HG03045 (cell line): ENCODE data around the gene KLK6.

Experiments
- ATAC-seq: cut with Tn5 transposase; IDR thresholded peaks from one replicate; pipeline ENCODE4 v1.9.1; 2021; ENCODE audit warnings: mild to moderate bottlenecking, moderate library complexity; ENCODE audit not compliant: unreplicated experiment

KLK6 gene

DNA sequence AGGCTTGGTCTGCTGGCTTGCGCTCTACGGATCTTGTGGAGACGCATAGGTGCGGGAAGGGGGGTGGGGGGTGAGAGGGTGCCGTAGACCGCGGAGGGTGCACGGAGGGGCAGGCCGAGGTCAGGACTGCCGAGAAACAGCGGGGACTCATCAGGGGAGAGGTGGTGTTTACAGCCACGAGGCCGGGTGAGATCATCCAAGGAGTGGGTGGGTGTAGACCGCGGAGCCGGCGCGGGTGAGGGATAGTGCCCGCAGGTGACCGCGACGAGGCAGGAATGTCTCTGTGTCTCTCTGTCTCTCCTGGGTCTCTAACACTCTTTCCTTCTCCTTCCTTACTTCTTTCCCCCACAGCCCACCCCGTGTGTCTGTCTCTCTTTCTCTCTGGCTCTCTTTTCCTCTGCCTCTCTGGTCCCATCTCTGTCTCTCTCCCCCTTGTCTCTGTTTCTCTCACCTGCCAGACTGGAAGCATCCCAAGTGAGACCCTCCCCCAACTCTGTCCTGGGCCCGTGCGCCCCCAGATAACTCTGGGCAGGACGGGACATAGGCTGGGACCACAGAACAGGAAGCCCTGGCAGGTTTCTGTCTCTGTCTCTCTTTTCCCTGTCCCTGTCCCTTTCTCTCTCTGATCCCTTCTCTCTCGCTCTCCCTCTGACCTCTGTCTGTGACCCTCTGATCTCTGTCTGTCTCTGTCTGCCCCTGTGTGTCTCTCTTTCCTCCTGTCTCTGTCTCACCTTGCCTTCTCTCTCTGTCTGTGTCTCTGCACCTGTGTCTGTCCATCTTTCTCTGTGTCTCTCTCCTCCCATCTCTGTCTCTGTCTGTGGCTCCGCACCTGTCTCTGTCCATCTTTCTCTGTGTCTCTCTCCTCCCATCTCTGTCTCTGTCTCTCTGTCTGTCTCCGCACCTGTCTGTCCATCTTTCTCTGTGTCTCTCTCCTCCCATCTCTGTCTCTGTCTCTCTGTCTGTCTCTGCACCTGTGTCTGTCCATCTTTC lies 56.4 kb downstream of the KLK6 start:
- ATAC-seq: no peak

DNA sequence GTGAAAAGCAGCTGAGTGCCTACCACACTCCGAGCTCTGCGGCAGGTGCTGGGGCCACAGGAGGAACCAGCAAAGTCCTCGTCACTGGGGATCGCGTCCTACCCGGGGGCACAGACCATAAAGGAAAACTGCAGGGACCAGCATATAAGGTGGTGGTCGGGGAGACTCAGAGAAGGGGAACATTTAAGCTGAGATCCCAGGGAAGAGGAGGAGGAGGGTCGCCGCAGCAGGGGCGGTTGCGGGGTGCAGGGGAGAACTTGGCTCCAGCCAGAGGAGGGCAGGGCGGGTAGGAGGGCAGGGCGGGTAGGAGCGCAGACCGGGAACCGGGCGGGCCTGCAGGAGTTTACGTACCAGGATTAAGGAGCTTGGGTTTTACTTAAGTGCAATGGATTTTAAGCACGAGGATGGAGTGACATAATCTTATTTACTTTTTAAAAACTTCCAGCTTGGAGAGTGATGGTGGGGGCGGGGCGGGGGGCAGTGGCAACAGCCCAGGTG lies 57.2 kb downstream of the KLK6 start:
- ATAC-seq: no peak

DNA sequence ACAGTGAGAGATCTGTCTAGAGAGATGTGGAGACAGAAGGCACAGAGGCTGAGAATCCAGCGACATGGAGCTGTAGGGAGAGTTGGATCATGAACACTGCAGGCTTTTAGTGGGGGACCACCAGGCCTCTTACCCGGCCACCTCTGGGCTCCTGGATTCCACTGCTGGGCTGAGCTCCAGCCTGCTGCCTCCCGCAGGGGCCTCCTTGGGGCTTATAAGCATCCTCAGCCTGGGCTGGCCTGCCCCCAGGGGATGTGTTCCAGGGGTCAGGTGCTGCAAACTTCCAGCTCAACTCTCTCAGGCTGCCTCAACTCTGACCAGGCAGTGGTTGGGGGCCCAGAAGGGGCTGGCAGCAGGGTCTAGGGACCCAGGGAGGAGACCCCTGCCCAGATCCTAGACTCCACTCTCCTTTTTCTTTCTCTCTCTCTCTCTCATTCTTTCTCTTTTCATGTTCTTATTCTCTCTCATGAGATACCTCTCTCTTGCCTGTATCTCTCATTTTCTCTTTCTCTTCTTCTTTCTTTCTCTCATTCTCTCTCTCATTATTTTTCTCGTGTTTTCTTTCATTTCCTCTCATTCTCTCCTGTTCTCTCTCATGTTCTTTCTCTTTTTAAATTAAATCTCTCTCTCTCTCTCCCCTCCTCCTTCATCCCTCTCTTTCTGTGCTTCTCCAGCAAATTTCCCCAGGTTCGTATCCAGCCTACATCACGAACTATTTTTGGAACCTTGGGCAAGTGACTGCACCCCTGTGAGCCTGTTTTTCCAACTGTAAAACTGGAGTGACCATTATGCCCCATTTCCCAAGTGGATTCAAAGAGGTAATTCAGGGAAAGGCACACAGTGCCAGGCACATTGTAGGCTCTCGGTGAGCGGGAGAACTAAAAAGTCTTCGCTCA lies 57.9 kb downstream of the KLK6 start, which contains the start of gene KLK4:
KLK4 (minus strand) TSS at position 190 of the 896 bp plus-strand sequence. CDS start 657 bp downstream, outside the sequence.
- ATAC-seq: no peak

DNA sequence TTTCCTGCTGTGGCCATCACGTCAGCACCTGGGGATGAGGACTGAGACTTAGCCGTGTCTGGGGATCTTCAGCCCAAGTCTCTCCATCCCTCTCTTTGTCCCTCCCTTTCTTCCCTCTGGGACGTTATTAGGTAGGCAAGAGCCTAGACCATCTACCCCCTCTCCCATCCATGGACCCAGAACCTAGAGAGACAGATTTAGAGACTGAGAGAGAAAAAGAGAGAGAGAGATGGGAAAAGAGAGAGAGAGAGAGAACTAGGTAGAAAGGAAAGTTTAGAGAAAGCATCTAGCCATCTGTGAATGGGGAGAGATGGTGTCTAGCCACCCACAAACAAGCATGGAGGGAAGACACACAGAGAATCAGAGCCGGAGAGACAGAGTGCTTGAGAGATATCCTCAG lies 58.7 kb downstream of the KLK6 start:
- no peak for ATAC-seq

DNA sequence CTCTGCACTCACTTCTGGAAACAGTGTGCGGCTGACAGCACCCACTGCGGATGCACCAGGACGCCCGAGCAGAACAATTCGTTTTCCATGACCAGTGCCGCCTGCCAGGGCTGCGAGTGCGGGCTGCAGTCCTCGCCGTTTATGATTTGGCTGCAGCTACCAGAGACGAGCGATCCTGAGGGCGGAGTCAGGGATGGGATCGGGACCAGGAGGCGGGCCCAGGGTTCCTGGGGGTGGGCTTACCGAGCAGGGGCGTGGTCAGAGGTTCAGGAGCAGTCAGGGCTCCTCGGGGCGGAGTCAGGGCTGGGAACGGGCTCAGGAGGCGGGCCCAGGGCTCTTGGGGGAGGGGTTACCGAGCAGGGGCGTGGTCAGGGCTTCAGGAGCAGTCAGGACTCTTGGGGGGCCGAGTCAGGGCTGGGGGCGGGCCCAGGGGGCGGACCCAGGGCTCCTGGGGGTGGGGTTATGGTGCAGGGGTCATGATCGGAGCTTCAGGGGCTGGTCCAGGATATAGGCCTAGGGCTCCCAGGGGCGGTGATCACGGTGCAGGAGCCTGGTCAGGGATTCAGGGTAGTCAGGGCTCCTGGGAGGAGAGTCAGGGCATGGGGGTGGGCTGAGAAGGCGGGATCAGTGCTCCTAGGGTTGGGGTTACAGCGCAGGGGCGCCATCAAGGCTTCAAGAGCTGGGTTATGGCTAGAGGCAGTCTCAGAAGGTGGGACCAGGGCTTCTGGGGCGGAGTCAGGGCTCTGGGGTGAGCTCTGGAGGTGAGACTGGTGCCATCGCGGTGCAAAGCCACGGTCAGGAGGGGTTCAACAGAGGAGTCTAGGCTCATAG lies 59.9 kb downstream of the KLK6 start:
- ATAC-seq: no peak
